K562 (cell line): Measurements from ENCODE around the gene TRABD2B.

Source experiments
- DACH1 ChIP-seq: fragments of 450-650 bp; IDR thresholded peaks from 2 replicates; pipeline ENCODE4 v1.6.1; 2018; ENCODE audit not compliant: partially characterized antibody
- EWSR1 ChIP-seq: fragments of 450-650 bp; IDR thresholded peaks from 2 replicates; pipeline ENCODE4 v1.6.1; 2018; ENCODE audit warnings: borderline replicate concordance, mild to moderate bottlenecking, low read depth, moderate library complexity; ENCODE audit not compliant: partially characterized antibody
- FIP1L1 ChIP-seq: fragments of 200-400 bp; formaldehyde crosslinking; IDR thresholded peaks from 2 replicates; pipeline ENCODE4 v1.6.1; 2018; ENCODE audit warnings: mild to moderate bottlenecking, low read depth, low read length; ENCODE audit not compliant: poor library complexity, severe bottlenecking
- HDAC2 ChIP-seq: fragments of 450-650 bp; IDR thresholded peaks from 2 replicates; pipeline ENCODE4 v1.6.1; 2016; ENCODE audit warnings: mild to moderate bottlenecking
- MAX ChIP-seq: sonication (generic); formaldehyde crosslinking; IDR thresholded peaks from 2 replicates; pipeline ENCODE4 v1.9.0; 2022; ENCODE audit warnings: mild to moderate bottlenecking, missing genetic modification reagents
- ZBTB7A ChIP-seq: IDR thresholded peaks from 2 replicates; pipeline ENCODE4 v1.6.1; 2011; ENCODE audit warnings: low read depth, mild to moderate bottlenecking, low read length, moderate library complexity, borderline replicate concordance; ENCODE audit not compliant: control insufficient read depth
- ZNF318 ChIP-seq, 2 experiments: fragments of 450-650 bp; IDR thresholded peaks; 2 replicates each; pipeline ENCODE4 v1.6.1; 2016; ENCODE audit warnings: mild to moderate bottlenecking in 2 of 2, borderline replicate concordance in 1 of 2, low read depth in 1 of 2, moderate library complexity in 1 of 2
- ZNF408 ChIP-seq: fragments of 250-450 bp; sonication (Bioruptor Pico); IDR thresholded peaks from 2 replicates; pipeline ENCODE4 v1.4.0; 2020; ENCODE audit warnings: low read depth, mild to moderate bottlenecking, moderate library complexity
- ZSCAN29 ChIP-seq: fragments of 450-650 bp; IDR thresholded peaks from 2 replicates; pipeline ENCODE4 v1.6.1; 2017

GRCh38 chr1:47990286-47990685, 6.9 kb downstream of the TRABD2B start:
- TF ChIP-seq HDAC2 = no peak
- no peak for TF ChIP-seq ZBTB7A
- no peak for TF ChIP-seq ZNF408 (CRISPR knock-in tag)
- no peak for TF ChIP-seq FIP1L1
- no peak for TF ChIP-seq EWSR1
- TF ChIP-seq DACH1 = no peak
- TF ChIP-seq ZNF318 (IDR thresholded peaks at IDR 0.05; ENCODE audit: borderline replicate concordance in 1 of 2, low read depth in 1 of 2) = no peak
- no peak for TF ChIP-seq ZSCAN29
- TF ChIP-seq MAX = no peak
